Measurements from ENCODE around the gene SPRED1.

SPRED1 gene

GRCh38 chr15:38307861-38308641, 55.4 kb downstream of the SPRED1 start:
- no peak for DNase-seq (ENCODE audit: low read depth in 2 of 2)
- H3K4me3 ChIP-seq (replicated peaks in 1 of 2; ENCODE audit: low read depth in 2 of 2, low read length in 2 of 2): no peak overlapping the region
- TF ChIP-seq CTCF (IDR thresholded peaks at IDR 0.05; ENCODE audit: low read depth, low read length): no peak

- no peak for TF ChIP-seq CTCF (IDR thresholded peaks at IDR 0.05; ENCODE audit: low read depth, low read length)
- no peak overlapping the region for H3K4me3 ChIP-seq (replicated peaks in 1 of 2; ENCODE audit: low read depth in 2 of 2, low read length in 2 of 2)
- no peak for DNase-seq (ENCODE audit: low read depth in 2 of 2)
Observed at GRCh38 chr15:38308797-38309196, 56.2 kb downstream of the SPRED1 start.

- TF ChIP-seq CTCF (IDR thresholded peaks at IDR 0.05; ENCODE audit: low read depth, low read length): no peak
- no peak for DNase-seq (ENCODE audit: low read depth in 2 of 2)
- H3K4me3 ChIP-seq (replicated peaks in 1 of 2; ENCODE audit: low read depth in 2 of 2, low read length in 2 of 2): no peak overlapping the region
Observed at GRCh38 chr15:38312190-38312589, 59.6 kb downstream of the SPRED1 start.

- no peak for DNase-seq (ENCODE audit: low read depth in 2 of 2)
- H3K4me3 ChIP-seq (replicated peaks in 1 of 2; ENCODE audit: low read depth in 2 of 2, low read length in 2 of 2): no peak overlapping the region
- no peak for TF ChIP-seq CTCF (IDR thresholded peaks at IDR 0.05; ENCODE audit: low read depth, low read length)
Observed at GRCh38 chr15:38316311-38316710, 63.7 kb downstream of the SPRED1 start.

- TF ChIP-seq CTCF (IDR thresholded peaks at IDR 0.05; ENCODE audit: low read depth, low read length): no peak
- DNase-seq (ENCODE audit: low read depth in 2 of 2): peak; percentile 31 to 54
- H3K4me3 ChIP-seq (replicated peaks in 1 of 2; ENCODE audit: low read depth in 2 of 2, low read length in 2 of 2): no peak overlapping the region
Observed at GRCh38 chr15:38320181-38320580, 67.5 kb downstream of the SPRED1 start.

GRCh38 chr15:38320866-38321265, 68.2 kb downstream of the SPRED1 start:
- DNase-seq (ENCODE audit: low read depth in 2 of 2): peak in 1 of 2 donors; percentile 26
- no peak for TF ChIP-seq CTCF (IDR thresholded peaks at IDR 0.05; ENCODE audit: low read depth, low read length)
- no peak overlapping the region for H3K4me3 ChIP-seq (replicated peaks in 1 of 2; ENCODE audit: low read depth in 2 of 2, low read length in 2 of 2)

GRCh38 chr15:38323895-38324294, 71.3 kb downstream of the SPRED1 start:
- no peak for DNase-seq (ENCODE audit: low read depth in 2 of 2)
- no peak for TF ChIP-seq CTCF (IDR thresholded peaks at IDR 0.05; ENCODE audit: low read depth, low read length)
- H3K4me3 ChIP-seq (replicated peaks in 1 of 2; ENCODE audit: low read depth in 2 of 2, low read length in 2 of 2): no peak overlapping the region

All from cardiac fibroblast (primary cell).